Hematopoietic multipotent progenitor cell treated with erythropoietin and hydrocortisone succinate and interleukin-3 and kit ligand, for 8 days (in vitro differentiated cells): Measurements from ENCODE around the gene PRLR.
"Not testable (repeated sequence)": the region's sequence is repeated elsewhere in the genome, so short reads cannot be mapped to it uniquely, and the experiment has no call there.

Experiments
- DNase-seq: peaks from one replicate; pipeline ENCODE4 v3.0.0-alpha.2; 2015

The PRLR gene

GRCh38 chr5:35230038-35230611 is at the start of gene PRLR:
PRLR (minus strand) TSS chr5:35230487; CDS start chr5:35089620, 140,867 bp downstream.
- no peak for DNase-seq

- no peak for DNase-seq
Measured at GRCh38 chr5:35274839-35275509, 44.7 kb upstream of the PRLR start.

- DNase-seq = no peak
Measured at GRCh38 chr5:35269006-35269405, 38.7 kb upstream of the PRLR start.

- no peak for DNase-seq
Measured at GRCh38 chr5:35266276-35266675, 36.0 kb upstream of the PRLR start.

- no peak for DNase-seq
Measured at GRCh38 chr5:35264509-35264908, 34.2 kb upstream of the PRLR start.

- no peak for DNase-seq
Measured at GRCh38 chr5:35263266-35263877, 33.1 kb upstream of the PRLR start.

- no peak for DNase-seq
Measured at GRCh38 chr5:35253582-35253981, 23.3 kb upstream of the PRLR start.

GRCh38 chr5:35252963-35253362 is 22.7 kb upstream of the PRLR start:
- DNase-seq = no peak

GRCh38 chr5:35248843-35249780 is 18.8 kb upstream of the PRLR start:
- no peak for DNase-seq

- no peak for DNase-seq
Measured at GRCh38 chr5:35247648-35248034, 17.4 kb upstream of the PRLR start.

GRCh38 chr5:35246900-35247647 is 16.8 kb upstream of the PRLR start:
- DNase-seq = no peak

- DNase-seq = no peak
Measured at GRCh38 chr5:35246411-35246810, 16.1 kb upstream of the PRLR start.

GRCh38 chr5:35245371-35245770 is 15.1 kb upstream of the PRLR start:
- DNase-seq = not testable (repeated sequence)

GRCh38 chr5:35244171-35244570 is 13.9 kb upstream of the PRLR start:
- no peak for DNase-seq

GRCh38 chr5:35242702-35243258 is 12.5 kb upstream of the PRLR start:
- no peak for DNase-seq

GRCh38 chr5:35240892-35241291 is 10.6 kb upstream of the PRLR start:
- DNase-seq = no peak

- DNase-seq = no peak
Measured at GRCh38 chr5:35239911-35240610, 9.8 kb upstream of the PRLR start.

- no peak for DNase-seq
Measured at GRCh38 chr5:35239476-35239875, 9.2 kb upstream of the PRLR start.

- DNase-seq = no peak
Measured at GRCh38 chr5:35237580-35238376, 7.5 kb upstream of the PRLR start.

GRCh38 chr5:35236770-35237169 is 6.5 kb upstream of the PRLR start:
- no peak for DNase-seq

- no peak for DNase-seq
Measured at GRCh38 chr5:35233601-35234000, 3.3 kb upstream of the PRLR start.
